ENCODE measurements around the gene TLCD2.

Gene TLCD2

GRCh38 chr17:1733759-1734158 is 23.6 kb upstream of the TLCD2 start:
- Histone ChIP-seq H3K4me3 (ENCODE audit: low read depth, low read length) (no peak overlapping the region), H3K27ac (ENCODE audit: low read depth, low read length) (no peak overlapping the region), H3K36me3 (ENCODE audit: control insufficient read depth, insufficient read depth, low read length) (peaks cover 9% of the 10 kb centered on the region), H3K4me1 (ENCODE audit: control insufficient read depth, insufficient read depth, low read length) (peaks cover 9% of the 10 kb centered on the region; the same call in 1 of the 2 replicates), H3K27me3 (ENCODE audit: control insufficient read depth, insufficient read depth, low read length) (no peaks in the 10 kb centered on the region), H3K9ac (ENCODE audit: low read length) (no peak overlapping the region), H3K9me3 (ENCODE audit: control insufficient read depth, insufficient read depth, low read depth, low read length) (peaks cover 2% of the 10 kb centered on the region; the same call in 1 of the 2 replicates)

GRCh38 chr17:1732833-1733321 is 22.7 kb upstream of the TLCD2 start:
- H3K4me1 ChIP-seq (ENCODE audit: control insufficient read depth, insufficient read depth, low read length), result peaks cover 9% of the 10 kb centered on the region; the same call in 1 of the 2 replicates
- no peak overlapping the region for H3K9ac ChIP-seq (ENCODE audit: low read length)
- H3K9me3 ChIP-seq (ENCODE audit: control insufficient read depth, insufficient read depth, low read depth, low read length), result no peaks in the 10 kb centered on the region
- H3K27me3 ChIP-seq (ENCODE audit: control insufficient read depth, insufficient read depth, low read length), result no peaks in the 10 kb centered on the region
- H3K4me3 ChIP-seq (ENCODE audit: low read depth, low read length), result no peak overlapping the region
- H3K36me3 ChIP-seq (ENCODE audit: control insufficient read depth, insufficient read depth, low read length), result peaks cover 9% of the 10 kb centered on the region
- H3K27ac ChIP-seq (ENCODE audit: low read depth, low read length), result no peak overlapping the region

GRCh38 chr17:1732241-1732832 is 22.2 kb upstream of the TLCD2 start:
- Histone ChIP-seq H3K4me3 (ENCODE audit: low read depth, low read length) (no peak overlapping the region), H3K27me3 (ENCODE audit: control insufficient read depth, insufficient read depth, low read length) (no peaks in the 10 kb centered on the region), H3K27ac (ENCODE audit: low read depth, low read length) (no peak overlapping the region), H3K36me3 (ENCODE audit: control insufficient read depth, insufficient read depth, low read length) (peaks cover 11% of the 10 kb centered on the region), H3K4me1 (ENCODE audit: control insufficient read depth, insufficient read depth, low read length) (peaks cover 9% of the 10 kb centered on the region; the same call in 1 of the 2 replicates), H3K9me3 (ENCODE audit: control insufficient read depth, insufficient read depth, low read depth, low read length) (no peaks in the 10 kb centered on the region), H3K9ac (ENCODE audit: low read length) (no peak overlapping the region)

GRCh38 chr17:1731194-1731506 is 21.0 kb upstream of the TLCD2 start:
- Histone ChIP-seq H3K9ac (ENCODE audit: low read length) (no peak overlapping the region), H3K9me3 (ENCODE audit: control insufficient read depth, insufficient read depth, low read depth, low read length) (no peaks in the 10 kb centered on the region), H3K27me3 (ENCODE audit: control insufficient read depth, insufficient read depth, low read length) (no peaks in the 10 kb centered on the region), H3K27ac (ENCODE audit: low read depth, low read length) (no peak overlapping the region), H3K4me3 (ENCODE audit: low read depth, low read length) (no peak overlapping the region), H3K4me1 (ENCODE audit: control insufficient read depth, insufficient read depth, low read length) (peaks cover 2% of the 10 kb centered on the region; the same call in 1 of the 2 replicates), H3K36me3 (ENCODE audit: control insufficient read depth, insufficient read depth, low read length) (peaks cover 9% of the 10 kb centered on the region; the same call in 1 of the 2 replicates)

- H3K27me3 ChIP-seq (ENCODE audit: control insufficient read depth, insufficient read depth, low read length), result no peaks in the 10 kb centered on the region
- peaks cover 9% of the 10 kb centered on the region; the same call in 1 of the 2 replicates for H3K36me3 ChIP-seq (ENCODE audit: control insufficient read depth, insufficient read depth, low read length)
- no peak overlapping the region; the same call in 1 of the 2 replicates for H3K27ac ChIP-seq (ENCODE audit: low read depth, low read length)
- H3K9me3 ChIP-seq (ENCODE audit: control insufficient read depth, insufficient read depth, low read depth, low read length), result no peaks in the 10 kb centered on the region
- 0 out of 2 replicates have a peak, but pooled peaks cover under 1% of the 10 kb centered on the region for H3K4me1 ChIP-seq (ENCODE audit: control insufficient read depth, insufficient read depth, low read length)
- no peak overlapping the region for H3K9ac ChIP-seq (ENCODE audit: low read length)
- no peak overlapping the region for H3K4me3 ChIP-seq (ENCODE audit: low read depth, low read length)
Measured at GRCh38 chr17:1730326-1731193, 20.4 kb upstream of the TLCD2 start.

GRCh38 chr17:1729966-1730325 is 19.8 kb upstream of the TLCD2 start:
- no peak overlapping the region for H3K9ac ChIP-seq (ENCODE audit: low read length)
- peaks cover 9% of the 10 kb centered on the region; the same call in 1 of the 2 replicates for H3K36me3 ChIP-seq (ENCODE audit: control insufficient read depth, insufficient read depth, low read length)
- H3K27me3 ChIP-seq (ENCODE audit: control insufficient read depth, insufficient read depth, low read length), result no peaks in the 10 kb centered on the region
- peaks cover 6% of the 10 kb centered on the region; the same call in 1 of the 2 replicates for H3K4me1 ChIP-seq (ENCODE audit: control insufficient read depth, insufficient read depth, low read length)
- no peak overlapping the region for H3K4me3 ChIP-seq (ENCODE audit: low read depth, low read length)
- no peak overlapping the region for H3K27ac ChIP-seq (ENCODE audit: low read depth, low read length)
- H3K9me3 ChIP-seq (ENCODE audit: control insufficient read depth, insufficient read depth, low read depth, low read length), result no peaks in the 10 kb centered on the region

GRCh38 chr17:1727876-1728630 is 17.9 kb upstream of the TLCD2 start:
- Histone ChIP-seq H3K9ac (ENCODE audit: low read length) (no peak overlapping the region), H3K4me1 (ENCODE audit: control insufficient read depth, insufficient read depth, low read length) (peaks cover 6% of the 10 kb centered on the region; the same call in 1 of the 2 replicates), H3K9me3 (ENCODE audit: control insufficient read depth, insufficient read depth, low read depth, low read length) (no peaks in the 10 kb centered on the region), H3K27ac (ENCODE audit: low read depth, low read length) (no peak overlapping the region), H3K4me3 (ENCODE audit: low read depth, low read length) (no peak overlapping the region), H3K36me3 (ENCODE audit: control insufficient read depth, insufficient read depth, low read length) (peaks cover 9% of the 10 kb centered on the region; the same call in 1 of the 2 replicates), H3K27me3 (ENCODE audit: control insufficient read depth, insufficient read depth, low read length) (no peaks in the 10 kb centered on the region)

- H3K27me3 ChIP-seq (ENCODE audit: control insufficient read depth, insufficient read depth, low read length), result no peaks in the 10 kb centered on the region
- no peaks in the 10 kb centered on the region for H3K9me3 ChIP-seq (ENCODE audit: control insufficient read depth, insufficient read depth, low read depth, low read length)
- H3K4me3 ChIP-seq (ENCODE audit: low read depth, low read length), result no peak overlapping the region
- no peak overlapping the region for H3K27ac ChIP-seq (ENCODE audit: low read depth, low read length)
- peaks cover 9% of the 10 kb centered on the region; the same call in 1 of the 2 replicates for H3K36me3 ChIP-seq (ENCODE audit: control insufficient read depth, insufficient read depth, low read length)
- no peak overlapping the region for H3K9ac ChIP-seq (ENCODE audit: low read length)
- H3K4me1 ChIP-seq (ENCODE audit: control insufficient read depth, insufficient read depth, low read length), result peaks cover 6% of the 10 kb centered on the region; the same call in 1 of the 2 replicates
Measured at GRCh38 chr17:1727258-1727789, 17.1 kb upstream of the TLCD2 start.

- Histone ChIP-seq H3K27ac (ENCODE audit: low read depth, low read length) (no peak overlapping the region), H3K36me3 (ENCODE audit: control insufficient read depth, insufficient read depth, low read length) (peaks cover 9% of the 10 kb centered on the region; the same call in 1 of the 2 replicates), H3K9ac (ENCODE audit: low read length) (no peak overlapping the region), H3K27me3 (ENCODE audit: control insufficient read depth, insufficient read depth, low read length) (no peaks in the 10 kb centered on the region), H3K4me3 (ENCODE audit: low read depth, low read length) (no peak overlapping the region), H3K4me1 (ENCODE audit: control insufficient read depth, insufficient read depth, low read length) (peaks cover 6% of the 10 kb centered on the region; the same call in 1 of the 2 replicates), H3K9me3 (ENCODE audit: control insufficient read depth, insufficient read depth, low read depth, low read length) (no peaks in the 10 kb centered on the region)
Measured at GRCh38 chr17:1726626-1727257, 16.6 kb upstream of the TLCD2 start.
